ENCODE results near the gene LHFPL2.

LHFPL2 gene

DNA sequence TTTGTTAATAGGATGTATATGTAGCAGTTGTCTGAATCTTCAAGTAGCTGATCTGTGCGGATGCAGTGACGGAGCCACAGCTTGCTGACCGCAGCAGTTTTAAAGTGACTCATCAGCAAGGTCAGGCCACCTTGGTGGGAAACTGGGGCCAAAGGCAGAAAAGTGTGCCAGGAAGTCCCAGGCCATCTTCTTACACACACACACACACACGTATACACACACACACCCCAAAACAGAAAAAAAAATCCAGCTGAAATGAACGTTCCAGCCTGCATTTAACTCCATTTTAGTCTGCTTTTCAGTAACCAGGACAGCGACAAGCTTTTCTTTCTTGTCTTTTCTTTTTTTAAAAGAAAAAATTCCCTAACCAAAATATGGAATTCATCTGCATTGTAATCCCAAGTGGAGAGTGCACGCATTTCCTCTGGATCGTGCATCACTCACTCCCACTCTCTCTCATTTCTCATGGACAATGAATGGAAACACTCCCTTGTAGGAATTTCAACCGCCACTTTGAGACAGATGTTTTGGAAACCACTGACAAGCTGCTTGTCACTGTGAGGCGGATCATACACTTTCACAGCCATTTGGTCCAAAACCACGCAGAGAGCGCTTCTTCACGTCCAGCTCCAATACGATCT, 103.9 kb downstream of the LHFPL2 start:
- ChIA-PET POLR2A (no interaction called here), CTCF (interaction anchor here (0.6 to 2.3 kb wide), 7 partner anchors 8 to 355 kb away, joined by 3 to 12 read pairs (median 4); no protein-coding TSS in a partner anchor)
- TF ChIP-seq, protein P1, sequence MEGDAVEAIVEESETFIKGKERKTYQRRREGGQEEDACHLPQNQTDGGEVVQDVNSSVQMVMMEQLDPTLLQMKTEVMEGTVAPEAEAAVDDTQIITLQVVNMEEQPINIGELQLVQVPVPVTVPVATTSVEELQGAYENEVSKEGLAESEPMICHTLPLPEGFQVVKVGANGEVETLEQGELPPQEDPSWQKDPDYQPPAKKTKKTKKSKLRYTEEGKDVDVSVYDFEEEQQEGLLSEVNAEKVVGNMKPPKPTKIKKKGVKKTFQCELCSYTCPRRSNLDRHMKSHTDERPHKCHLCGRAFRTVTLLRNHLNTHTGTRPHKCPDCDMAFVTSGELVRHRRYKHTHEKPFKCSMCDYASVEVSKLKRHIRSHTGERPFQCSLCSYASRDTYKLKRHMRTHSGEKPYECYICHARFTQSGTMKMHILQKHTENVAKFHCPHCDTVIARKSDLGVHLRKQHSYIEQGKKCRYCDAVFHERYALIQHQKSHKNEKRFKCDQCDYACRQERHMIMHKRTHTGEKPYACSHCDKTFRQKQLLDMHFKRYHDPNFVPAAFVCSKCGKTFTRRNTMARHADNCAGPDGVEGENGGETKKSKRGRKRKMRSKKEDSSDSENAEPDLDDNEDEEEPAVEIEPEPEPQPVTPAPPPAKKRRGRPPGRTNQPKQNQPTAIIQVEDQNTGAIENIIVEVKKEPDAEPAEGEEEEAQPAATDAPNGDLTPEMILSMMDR (IDR thresholded peaks at IDR 0.05; ENCODE audit: insufficient read depth, low read length, missing control alignments), result no peak
- no peak for DNase-seq (ENCODE audit: low read depth, low spot score)
- H3K4me3 ChIP-seq (ENCODE audit: low read depth, low read length), result no peak overlapping the region

DNA sequence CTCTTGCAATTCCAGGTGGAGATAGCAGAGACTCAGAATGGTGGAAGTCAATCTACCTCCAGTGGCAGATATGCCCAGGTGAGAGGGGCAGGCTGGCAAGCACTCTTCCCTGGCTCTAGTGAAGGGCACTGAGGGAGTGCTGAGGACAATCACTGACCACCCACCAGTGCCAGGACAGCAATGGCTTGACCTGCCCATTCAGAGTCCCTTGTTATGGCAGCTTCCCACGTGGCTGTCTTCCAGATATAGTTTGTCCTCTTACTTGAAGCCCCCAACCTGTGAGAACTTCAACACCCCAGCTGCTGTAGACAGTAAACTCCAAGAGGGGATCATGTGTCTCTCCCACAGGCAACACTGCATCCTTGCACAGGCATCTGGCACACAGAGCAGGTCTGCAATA, 104.7 kb downstream of the LHFPL2 start:
- TF ChIP-seq, protein P1 (IDR thresholded peaks at IDR 0.05; ENCODE audit: insufficient read depth, low read length, missing control alignments), result no peak
- ChIA-PET POLR2A (no interaction called here), CTCF (interaction anchor here (1.0 to 2.3 kb wide), 6 partner anchors 8 to 355 kb away, joined by 3 to 12 read pairs (median 4); no protein-coding TSS in a partner anchor)
- no peak overlapping the region for H3K4me3 ChIP-seq (ENCODE audit: low read depth, low read length)
- DNase-seq (ENCODE audit: low read depth, low spot score), result no peak

DNA sequence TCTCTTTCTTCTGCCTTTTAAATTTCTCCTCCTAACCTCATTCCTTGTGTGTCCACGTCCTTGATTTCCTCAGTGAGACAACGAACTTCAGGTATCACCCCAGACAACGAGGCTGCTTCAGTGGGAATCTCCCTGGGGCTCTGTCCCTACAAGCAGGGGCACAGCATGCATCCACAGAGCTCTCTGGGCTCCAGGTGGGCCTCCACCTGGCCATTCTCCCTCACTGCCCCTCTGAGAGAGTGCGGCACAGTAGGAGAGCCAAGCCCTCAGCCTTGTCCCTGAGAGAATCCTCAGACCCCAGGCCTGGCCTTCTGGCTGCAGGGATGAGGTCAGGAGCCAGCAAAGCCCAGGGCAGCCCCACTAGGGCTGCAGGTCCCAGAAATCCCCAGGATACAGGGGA, 105.3 kb downstream of the LHFPL2 start:
- no peak for DNase-seq (ENCODE audit: low read depth, low spot score)
- CTCF ChIA-PET, result interaction anchor here (1.8 to 2.3 kb wide), 2 partner anchors 10 to 76 kb away, joined by 7 to 12 read pairs; no protein-coding TSS in a partner anchor

DNA sequence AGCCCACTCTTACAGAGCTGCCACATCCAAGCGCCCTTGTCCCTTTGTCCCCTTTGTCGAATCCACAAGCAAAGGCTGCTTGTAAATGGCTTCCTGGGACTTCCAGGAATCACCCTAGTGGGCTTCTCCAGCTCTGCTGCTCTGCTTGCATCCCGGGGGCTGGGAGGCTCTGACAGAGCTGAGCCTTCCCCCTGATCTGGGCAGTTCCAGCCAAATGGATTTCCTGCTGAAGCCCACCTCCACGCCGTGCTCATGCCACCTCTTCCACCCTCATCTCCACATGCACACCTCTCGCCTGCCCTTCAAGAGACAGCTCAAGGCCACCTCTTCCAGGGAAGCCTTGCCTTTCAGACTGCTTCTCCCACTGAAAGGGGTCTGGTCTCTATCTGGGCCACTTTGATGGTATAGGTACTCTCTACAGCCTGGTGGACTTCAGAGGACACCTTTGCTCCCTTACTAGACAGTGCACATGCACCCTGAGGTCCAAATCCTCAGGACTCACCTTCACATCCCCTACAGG, 106.2 kb downstream of the LHFPL2 start:
- CTCF ChIA-PET, result interaction anchor here (0.7 to 2.3 kb wide), 6 partner anchors 9 to 422 kb away, joined by 3 to 12 read pairs (median 4); no protein-coding TSS in a partner anchor
- POLR2A ChIA-PET, result no interaction called here
- no peak for DNase-seq (ENCODE audit: low read depth, low spot score)
- H3K4me3 ChIP-seq (ENCODE audit: low read depth, low read length), result no peak overlapping the region
- TF ChIP-seq, protein P1 (IDR thresholded peaks at IDR 0.05; ENCODE audit: insufficient read depth, low read length, missing control alignments), result no peak

More for the DNA sequence above, 105.3 kb downstream of the LHFPL2 start:
- no peak overlapping the region for H3K4me3 ChIP-seq (ENCODE audit: low read depth, low read length)
- TF ChIP-seq, protein P1 (IDR thresholded peaks at IDR 0.05; ENCODE audit: insufficient read depth, low read length, missing control alignments), result no peak
- POLR2A ChIA-PET, result no interaction called here

DNA sequence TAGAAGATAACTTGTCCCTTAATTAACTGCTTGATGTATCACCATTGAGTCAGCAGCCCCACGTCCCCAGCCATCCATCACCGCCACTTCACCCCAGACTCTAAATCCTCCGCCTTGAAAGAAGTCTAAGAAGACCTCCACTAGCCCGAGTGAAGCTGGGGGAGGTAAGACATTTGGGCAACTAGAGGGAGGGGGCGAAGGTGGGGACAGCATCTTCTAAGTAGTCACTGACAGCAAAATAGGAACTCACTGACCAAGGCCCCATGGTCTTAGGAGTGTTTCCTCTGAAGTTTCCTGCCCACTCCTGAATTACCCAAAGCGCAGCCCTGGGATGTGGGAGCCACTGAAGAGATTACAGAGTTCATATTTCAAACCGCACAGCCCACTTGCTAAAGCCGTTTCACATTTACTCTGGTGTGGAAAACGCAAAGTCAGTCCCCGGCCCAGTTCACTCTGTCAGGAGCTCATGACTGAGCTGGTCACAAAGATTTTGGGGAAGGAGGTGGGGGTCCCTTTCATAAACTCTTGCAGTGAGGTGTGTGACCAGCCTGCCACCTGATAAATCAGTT, 107.4 kb downstream of the LHFPL2 start:
- TF ChIP-seq, protein P1 (IDR thresholded peaks at IDR 0.05; ENCODE audit: insufficient read depth, low read length, missing control alignments), result no peak
- POLR2A ChIA-PET, result no interaction called here
- CTCF ChIA-PET, result interaction anchor here (0.7 to 2.3 kb wide), 4 partner anchors 8 to 424 kb away, joined by 3 to 8 read pairs (median 4); no protein-coding TSS in a partner anchor

More for the DNA sequence above, 107.4 kb downstream of the LHFPL2 start:
- H3K4me3 ChIP-seq (ENCODE audit: low read depth, low read length), result no peak overlapping the region
- no peak for DNase-seq (ENCODE audit: low read depth, low spot score)

Measured in AG04449 (cell line).